Cardiac fibroblast (primary cell): Measurements from ENCODE around the gene RAC3.

Source experiments
- DNase-seq, 2 donors: peaks; one replicate each; pipeline versions ENCODE4 v3.0.0 to v3.0.0-alpha.2; 2010; ENCODE audit warnings: low read depth in 2 of 2
- H3K4me3 ChIP-seq, 2 donors: replicated peaks in 1 of 2; 1 replicate in 1 of 2; 2 replicates in 1 of 2; pipeline ENCODE4 v1.5.1; 2011; ENCODE audit warnings: low read depth in 2 of 2, low read length in 2 of 2, mild to moderate bottlenecking in 2 of 2, moderate library complexity in 1 of 2
- CTCF ChIP-seq: IDR thresholded peaks from one replicate; pipeline ENCODE4 v1.5.1; 2011; ENCODE audit warnings: low read depth, mild to moderate bottlenecking, low read length, inconsistent platforms

RAC3 gene

DNA sequence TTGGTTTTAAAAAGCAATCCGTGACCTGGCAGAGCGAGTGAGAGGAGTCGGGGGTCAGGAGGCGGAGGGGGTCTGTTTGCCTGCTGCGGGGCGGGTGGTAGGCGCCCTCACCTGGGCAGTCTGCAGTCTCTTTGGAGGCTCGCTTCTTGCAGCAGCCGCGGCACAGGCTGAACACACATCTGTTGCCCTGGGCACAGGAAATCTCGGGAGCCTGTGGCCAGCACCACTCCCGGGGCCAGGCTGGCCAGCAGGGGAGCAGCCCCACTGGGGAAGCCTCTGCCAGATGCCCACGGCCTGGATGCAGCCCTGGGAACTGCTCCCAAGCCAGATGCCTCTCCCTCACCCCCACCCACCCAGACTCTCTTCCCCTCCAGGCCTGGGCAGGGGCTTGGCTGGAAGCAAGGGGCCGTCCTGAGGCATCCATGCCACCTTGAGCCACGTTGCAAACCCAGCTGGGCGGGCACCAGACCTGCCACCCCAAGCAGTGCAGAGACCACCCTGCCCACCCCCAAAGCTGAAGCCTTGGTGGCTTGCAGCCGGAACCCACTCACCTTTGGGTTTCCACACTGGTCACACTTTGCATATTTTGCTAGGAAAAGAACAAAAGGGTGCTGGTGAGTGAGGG, 26.9 kb downstream of the RAC3 start:
- no peak for DNase-seq
- no peak overlapping the region for H3K4me3 ChIP-seq
- no peak for TF ChIP-seq CTCF

DNA sequence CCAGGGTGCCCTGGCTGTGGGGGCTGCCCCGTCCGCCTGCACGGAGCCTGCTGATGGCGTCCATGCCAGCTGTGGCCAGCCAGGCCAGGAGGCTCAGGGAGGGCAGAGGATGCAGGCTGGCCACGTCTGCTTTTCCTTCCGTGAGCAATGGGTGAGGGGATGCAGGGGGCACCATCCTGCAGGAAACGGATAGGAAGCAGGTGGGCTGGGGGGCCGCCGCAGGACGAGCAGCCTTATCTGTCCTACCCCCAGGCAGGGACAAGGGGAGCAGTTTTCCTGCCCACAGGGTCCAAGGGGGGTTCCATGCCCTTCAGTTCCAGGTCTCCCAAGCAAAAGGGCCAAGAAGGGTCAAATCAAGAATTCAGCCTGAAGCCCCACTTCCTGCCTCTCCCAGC, 27.4 kb downstream of the RAC3 start:
- no peak overlapping the region for H3K4me3 ChIP-seq
- no peak for TF ChIP-seq CTCF
- no peak for DNase-seq

DNA sequence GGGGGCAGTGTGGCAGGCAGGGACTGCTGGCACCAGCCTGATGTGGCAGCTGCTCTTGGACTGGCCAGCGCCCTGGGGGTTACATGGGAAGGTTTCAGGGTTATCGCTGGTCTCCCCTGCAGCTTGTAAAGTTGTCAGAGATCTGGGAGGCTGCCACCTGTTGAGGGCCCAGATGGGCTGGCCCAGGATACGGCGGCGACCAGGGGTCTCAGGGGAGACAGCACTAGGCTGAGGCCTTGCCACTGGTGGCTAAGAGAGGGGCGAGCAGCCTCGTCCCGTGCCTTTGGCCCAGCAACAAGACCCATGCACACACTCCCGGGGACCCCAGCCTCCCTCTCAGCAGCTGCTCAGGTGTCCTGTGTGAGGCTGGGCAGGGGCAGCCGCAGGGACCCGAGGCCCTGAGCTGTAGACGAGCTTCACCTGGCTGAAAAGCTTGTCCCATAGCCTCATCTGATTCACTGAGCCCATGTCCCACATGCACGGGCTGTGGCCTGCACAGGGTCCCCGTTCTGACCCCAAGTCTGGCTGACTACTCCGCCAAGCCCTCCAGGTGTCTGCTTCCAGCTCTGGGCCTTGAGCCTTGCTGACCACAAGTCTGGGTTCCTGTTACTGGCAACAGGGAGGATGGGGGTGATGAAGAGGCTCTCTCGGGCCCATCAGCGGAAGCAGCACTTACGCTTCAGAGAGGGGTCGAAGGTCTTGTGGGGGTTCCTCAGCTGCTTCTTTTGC, 28.0 kb downstream of the RAC3 start:
- TF ChIP-seq CTCF: no peak
- no peak overlapping the region for H3K4me3 ChIP-seq
- no peak for DNase-seq

- no peak for TF ChIP-seq CTCF
- no peak for DNase-seq
- no peak overlapping the region for H3K4me3 ChIP-seq
Observed at GRCh38 chr17:82060001-82060380, 28.5 kb downstream of the RAC3 start.

DNA sequence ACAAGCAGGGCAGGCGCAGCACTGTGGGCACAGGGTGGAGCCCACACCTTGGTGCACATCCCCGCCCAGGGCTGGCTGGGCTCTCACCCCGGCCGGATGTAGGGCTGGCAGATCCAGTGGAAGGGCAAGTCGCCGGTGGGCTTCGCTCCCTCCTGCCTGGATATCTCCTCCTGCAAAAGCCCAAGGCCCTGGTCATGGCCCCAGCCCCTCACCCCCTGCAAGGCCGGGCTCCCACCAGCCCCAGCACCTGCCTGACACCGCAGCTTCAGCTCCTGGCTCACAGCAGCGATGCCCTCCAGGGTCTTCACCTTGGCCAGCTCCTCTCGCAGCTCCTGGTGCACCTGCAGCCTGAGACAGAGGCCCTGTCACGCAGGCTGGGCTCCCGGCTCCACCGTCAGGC, 29.1 kb downstream of the RAC3 start:
- DNase-seq: no peak
- H3K4me3 ChIP-seq: no peak overlapping the region

DNA sequence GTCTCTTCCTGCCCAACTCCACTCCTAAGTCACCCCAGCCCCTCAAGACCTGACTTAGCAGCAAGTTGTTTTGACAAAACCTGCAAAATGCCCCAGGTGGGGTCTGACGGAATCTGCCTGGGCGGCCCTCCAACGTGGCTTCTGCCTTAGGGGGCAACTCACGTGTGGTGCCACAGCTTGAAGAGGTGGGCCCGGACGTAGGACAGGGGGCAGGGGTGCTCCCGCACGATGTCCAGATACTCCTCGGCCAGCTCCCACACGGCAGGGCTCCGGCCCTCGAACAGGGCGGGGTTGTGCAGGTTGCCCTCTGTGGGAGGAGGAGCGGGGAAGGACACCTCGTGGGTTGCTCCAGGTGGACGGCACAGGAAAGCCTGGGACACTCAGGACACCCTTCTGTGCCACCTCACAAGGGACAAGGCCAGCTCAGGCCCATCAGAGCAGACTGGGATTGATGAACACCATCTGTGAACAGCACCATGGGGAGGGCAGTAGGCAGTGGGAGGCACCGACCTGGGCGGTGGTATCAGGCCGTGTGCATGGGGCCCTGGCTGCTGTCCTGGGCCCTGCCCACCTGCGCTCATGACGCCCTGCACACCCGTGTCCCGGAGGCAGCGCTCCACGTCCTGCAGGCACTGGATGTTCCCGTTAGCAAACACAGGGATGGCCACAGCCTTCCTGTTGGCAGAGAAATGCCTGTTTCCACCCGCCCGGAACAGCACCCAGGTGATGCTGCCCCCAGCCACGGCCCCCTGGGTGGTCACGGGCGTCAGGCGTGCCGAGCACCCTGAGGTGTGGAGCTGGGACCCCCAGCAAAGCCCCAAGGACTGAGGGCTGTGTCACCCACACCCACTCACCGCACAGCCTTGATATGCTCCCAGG, 29.8 kb downstream of the RAC3 start:
- no peak for TF ChIP-seq CTCF
- no peak for DNase-seq
- no peak overlapping the region for H3K4me3 ChIP-seq

More for the DNA sequence above, 29.1 kb downstream of the RAC3 start:
- TF ChIP-seq CTCF: no peak
